HepG2 (cell line): ENCODE results near the gene NAGS.

Source experiments
- MED1 ChIP-seq: sonication (generic); formaldehyde crosslinking; IDR thresholded peaks from 2 replicates; pipeline ENCODE4 v1.4.0; 2020; ENCODE audit warnings: missing genetic modification reagents
- ZFP82 ChIP-seq: sonication (generic); formaldehyde crosslinking; IDR thresholded peaks from 2 replicates; pipeline ENCODE4 v1.5.1; 2020; ENCODE audit warnings: mild to moderate bottlenecking, missing genetic modification reagents, borderline replicate concordance
- ZSCAN30 ChIP-seq: sonication (generic); formaldehyde crosslinking; IDR thresholded peaks from 2 replicates; pipeline ENCODE4 v1.5.0; 2020; ENCODE audit warnings: mild to moderate bottlenecking, missing genetic modification reagents
- TF ChIP-seq, protein P1 (sequence below): sonication (generic); formaldehyde crosslinking; IDR thresholded peaks from 2 replicates; pipeline ENCODE4 v1.5.0; 2020; ENCODE audit warnings: mild to moderate bottlenecking, missing genetic modification reagents, moderate library complexity

DNA sequence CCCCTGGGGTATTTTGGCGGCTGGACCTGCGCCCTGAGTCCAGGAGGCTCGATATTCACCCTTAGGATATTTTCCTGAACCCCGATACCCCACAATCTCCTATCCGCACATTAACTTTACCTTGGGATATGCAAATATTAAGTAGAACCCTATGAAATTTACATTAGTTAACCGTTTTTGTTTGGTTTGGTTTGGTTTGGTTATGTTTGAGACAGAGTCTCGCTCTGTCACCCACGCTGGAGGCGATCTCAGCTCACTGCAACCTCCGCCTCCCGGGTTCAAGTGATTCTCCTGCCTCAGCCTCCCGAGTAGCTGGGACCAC is 9.3 kb upstream of the NAGS start:
- no peak for TF ChIP-seq ZSCAN30 (CRISPR knock-in tag)
- no peak for TF ChIP-seq MED1 (CRISPR knock-in tag)
- TF ChIP-seq ZFP82 (CRISPR knock-in tag) = no peak
- TF ChIP-seq, protein P1, sequence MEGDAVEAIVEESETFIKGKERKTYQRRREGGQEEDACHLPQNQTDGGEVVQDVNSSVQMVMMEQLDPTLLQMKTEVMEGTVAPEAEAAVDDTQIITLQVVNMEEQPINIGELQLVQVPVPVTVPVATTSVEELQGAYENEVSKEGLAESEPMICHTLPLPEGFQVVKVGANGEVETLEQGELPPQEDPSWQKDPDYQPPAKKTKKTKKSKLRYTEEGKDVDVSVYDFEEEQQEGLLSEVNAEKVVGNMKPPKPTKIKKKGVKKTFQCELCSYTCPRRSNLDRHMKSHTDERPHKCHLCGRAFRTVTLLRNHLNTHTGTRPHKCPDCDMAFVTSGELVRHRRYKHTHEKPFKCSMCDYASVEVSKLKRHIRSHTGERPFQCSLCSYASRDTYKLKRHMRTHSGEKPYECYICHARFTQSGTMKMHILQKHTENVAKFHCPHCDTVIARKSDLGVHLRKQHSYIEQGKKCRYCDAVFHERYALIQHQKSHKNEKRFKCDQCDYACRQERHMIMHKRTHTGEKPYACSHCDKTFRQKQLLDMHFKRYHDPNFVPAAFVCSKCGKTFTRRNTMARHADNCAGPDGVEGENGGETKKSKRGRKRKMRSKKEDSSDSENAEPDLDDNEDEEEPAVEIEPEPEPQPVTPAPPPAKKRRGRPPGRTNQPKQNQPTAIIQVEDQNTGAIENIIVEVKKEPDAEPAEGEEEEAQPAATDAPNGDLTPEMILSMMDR (CRISPR knock-in tag) = no peak
